NCI-H748 treated with DMSO at 0.1 percent for 48 hours (cell line): ENCODE results near the gene NKD1.

Source experiments
- DNase-seq: peaks from one replicate; lab custom pipeline; 2025; lab: John Stamatoyannopoulos, UW

Gene NKD1

GRCh38 chr16:50696126-50696525, 147.9 kb downstream of the NKD1 start:
- DNase-seq: no peak

GRCh38 chr16:50696575-50697420, 148.6 kb downstream of the NKD1 start:
- DNase-seq: no peak

GRCh38 chr16:50697421-50697715, 149.2 kb downstream of the NKD1 start:
- DNase-seq: no peak

- no peak for DNase-seq
These were observed 149.9 kb downstream of the NKD1 start for GRCh38 chr16:50697881-50698767.
